Cardiac septum (tissue), 1 donor: ENCODE data around the gene LY6G5C. TPM values are rescaled to one million over a fixed set of nuclear protein-coding genes. Genes with fewer than 3 reads are reported as not detected.
"Not testable (repeated sequence)": the region's sequence is repeated elsewhere in the genome, so short reads cannot be mapped to it uniquely, and the experiment has no call there.

Experiments used
- DNase-seq: peaks from one replicate; pipeline ENCODE4 v3.0.0-alpha.2; 2020; ENCODE audit warnings: low spot score
- intact Hi-C: fragments of 100-400 bp; cut with DNase I; formaldehyde crosslinking; loops from one replicate; pipeline ENCODE4 v1.14.0; 2022
- total RNA-seq: library from RNA; stranded (reverse); fragmentation: NEBNext Ultra II Directional; extraction: Animal tissue kit (Norgen Biotek cat#: 25700); gene quantifications from one replicate; pipeline ENCODE4 v1.2.1, GENCODE V29; 2021
- donor health status: DM: no; HTN: no; CAD: no.

LY6G5C gene
- total RNA-seq, 1 donor from 2014 or later = 2.9 TPM

DNA sequence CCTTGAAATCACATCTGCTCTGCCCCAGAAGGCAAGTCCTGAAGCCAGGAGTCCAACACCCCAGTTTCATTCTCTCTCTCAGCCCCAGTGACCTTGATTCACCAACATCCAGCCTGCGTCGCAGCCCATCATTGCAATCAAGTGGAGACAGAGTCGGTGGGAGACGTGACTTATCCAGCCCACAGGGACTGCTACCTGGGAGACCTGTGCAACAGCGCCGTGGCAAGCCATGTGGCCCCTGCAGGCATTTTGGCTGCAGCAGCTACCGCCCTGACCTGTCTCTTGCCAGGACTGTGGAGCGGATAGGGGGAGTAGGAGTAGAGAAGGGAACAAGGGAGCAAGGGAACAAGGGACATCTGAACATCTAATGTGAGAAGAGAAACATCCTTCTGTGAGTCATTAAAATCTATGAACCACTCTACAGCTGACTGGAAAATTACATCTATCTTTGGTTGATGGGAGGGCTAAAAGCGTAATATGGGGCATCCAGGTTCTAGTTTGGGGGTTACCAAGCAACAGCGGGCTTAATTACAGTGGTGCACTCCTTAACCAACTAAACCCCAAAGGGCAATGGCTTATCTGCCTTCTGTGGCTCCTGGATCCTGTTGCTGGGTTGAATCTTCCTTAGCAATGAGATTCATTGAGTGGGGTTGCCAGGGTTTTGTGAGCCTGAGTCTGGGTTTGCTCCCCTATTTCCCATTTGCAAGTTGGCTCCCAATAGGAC, 36.8 kb upstream of the LY6G5C start:
- intact Hi-C loops = no loop called here
- no peak for DNase-seq

- DNase-seq = no peak
- intact Hi-C loops = no loop called here
Measured at GRCh38 chr6:31715022-31715958, 34.4 kb upstream of the LY6G5C start, which contains the start of gene LY6G6D. LY6G6D (plus strand) TSS chr6:31715348; CDS start chr6:31715356, 8 bp downstream.

DNA sequence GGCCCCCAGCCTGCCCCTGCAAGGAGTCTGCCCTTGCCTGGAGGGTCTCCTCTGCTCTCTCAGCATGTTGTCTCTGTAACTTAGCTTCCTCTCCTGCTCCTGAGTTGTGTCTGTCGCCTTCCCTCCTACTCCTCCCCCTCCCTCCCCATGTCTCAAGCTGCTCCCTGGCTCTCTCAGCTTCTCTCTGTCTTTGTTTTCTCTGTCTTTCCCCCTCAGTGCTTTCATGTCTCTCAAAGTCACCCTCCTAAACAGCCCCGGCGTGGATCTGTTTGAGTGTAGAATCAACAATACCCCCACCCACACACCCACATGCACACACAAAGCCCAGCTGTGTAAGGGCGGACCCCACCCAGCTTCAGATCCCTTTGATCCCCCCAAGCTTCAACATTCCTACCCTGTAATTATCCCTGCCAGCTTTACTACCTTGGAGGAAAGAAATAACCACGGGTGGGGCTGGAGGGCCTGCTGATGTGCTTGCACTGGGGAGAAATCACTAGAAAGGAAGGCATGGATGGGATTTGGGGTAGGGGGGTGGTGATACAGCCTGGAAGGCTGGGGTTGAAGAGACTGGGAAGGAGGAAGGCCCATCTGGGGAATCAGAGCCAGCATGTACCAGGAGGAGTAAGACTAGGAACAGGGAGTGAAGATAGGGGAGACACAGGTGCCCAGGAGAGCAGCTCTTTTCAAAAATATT, 33.3 kb upstream of the LY6G5C start:
- DNase-seq = no peak
- intact Hi-C loops = no loop called here

DNA sequence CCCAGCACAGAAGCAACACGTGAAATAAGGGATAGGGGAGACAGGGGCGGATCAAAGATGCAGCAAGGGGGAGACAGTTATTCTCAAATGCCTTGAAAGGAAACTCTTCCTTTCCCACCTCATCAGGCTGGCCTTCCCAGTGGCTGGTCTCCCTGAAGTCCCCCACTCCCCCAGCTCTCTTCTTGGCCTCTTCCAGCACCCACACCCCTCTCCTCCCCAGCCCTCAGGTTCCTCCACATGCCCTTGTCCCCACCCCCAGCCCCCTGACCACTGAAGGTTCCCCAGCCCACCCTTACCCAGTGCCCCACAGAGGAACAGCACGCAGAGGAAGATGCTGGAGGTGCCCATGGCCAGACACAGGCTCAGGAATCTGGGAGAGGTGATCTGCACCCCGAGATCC, 32.6 kb upstream of the LY6G5C start:
- DNase-seq = no peak

DNA sequence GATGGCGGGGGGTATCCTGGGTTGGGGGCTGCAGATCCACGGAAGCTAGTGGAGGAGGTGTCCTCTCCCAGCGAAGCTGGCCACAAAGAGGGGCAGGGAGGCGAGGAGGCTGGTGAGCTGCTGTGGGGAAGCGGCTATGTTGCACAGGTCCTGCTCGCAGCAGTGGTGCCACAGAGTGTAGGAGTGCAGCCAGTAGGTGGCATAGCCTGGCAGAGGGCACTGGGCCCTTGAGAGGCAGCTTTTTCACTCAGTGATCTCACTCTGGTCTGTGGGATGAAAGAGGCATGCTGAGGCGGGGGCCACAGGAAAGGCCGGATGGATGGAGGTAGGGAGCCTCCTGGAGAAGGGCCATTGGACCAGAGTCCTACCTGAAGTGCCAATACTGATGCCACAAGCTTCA, 31.4 kb upstream of the LY6G5C start:
- intact Hi-C loops = no loop called here
- DNase-seq = no peak

More for the DNA sequence above, 32.6 kb upstream of the LY6G5C start:
- intact Hi-C loops = no loop called here

DNA sequence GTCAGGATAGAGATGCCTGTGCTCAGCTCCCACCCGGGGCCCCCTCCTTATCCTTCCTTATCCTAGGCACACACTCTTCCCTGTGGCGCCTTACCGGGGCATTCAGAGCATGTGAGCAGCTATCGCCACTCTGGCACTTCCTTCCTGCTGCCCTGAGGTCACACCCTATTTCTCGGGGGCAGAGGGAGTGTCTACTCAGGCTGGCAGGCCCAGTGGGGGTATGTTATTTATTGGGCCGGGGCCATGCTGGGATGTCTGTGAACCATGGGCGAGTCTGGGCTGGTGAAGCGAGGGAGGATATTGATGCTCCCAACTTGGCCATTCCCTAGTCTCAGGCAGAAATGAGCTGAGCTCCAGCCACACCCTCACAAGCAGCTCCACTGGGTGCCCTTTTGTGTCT, 30.4 kb upstream of the LY6G5C start:
- intact Hi-C loops = no loop called here
- no peak for DNase-seq

GRCh38 chr6:31710523-31711219, 29.8 kb upstream of the LY6G5C start:
- intact Hi-C loops = no loop called here
- no peak for DNase-seq

DNA sequence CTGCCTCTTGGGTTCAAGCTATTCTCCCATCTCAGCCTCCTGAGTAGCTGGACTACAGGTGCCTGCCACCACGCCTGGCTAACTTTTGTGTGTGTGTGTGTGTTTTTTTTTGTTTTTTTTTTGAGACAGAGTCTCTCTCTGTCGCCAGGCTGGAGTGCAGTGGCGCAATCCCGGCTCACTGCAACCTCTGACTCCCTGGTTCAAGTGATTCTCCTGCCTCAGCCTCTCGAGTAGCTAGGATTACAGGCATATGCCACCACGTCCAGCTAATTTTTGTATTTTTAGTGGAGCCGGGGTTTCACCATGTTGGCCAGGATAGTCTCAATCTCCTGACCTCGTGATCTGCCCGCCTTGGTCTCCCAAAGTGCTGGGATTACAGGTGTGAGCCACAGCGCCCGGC, 28.3 kb upstream of the LY6G5C start:
- DNase-seq, intact Hi-C loops: not testable (repeated sequence)

DNA sequence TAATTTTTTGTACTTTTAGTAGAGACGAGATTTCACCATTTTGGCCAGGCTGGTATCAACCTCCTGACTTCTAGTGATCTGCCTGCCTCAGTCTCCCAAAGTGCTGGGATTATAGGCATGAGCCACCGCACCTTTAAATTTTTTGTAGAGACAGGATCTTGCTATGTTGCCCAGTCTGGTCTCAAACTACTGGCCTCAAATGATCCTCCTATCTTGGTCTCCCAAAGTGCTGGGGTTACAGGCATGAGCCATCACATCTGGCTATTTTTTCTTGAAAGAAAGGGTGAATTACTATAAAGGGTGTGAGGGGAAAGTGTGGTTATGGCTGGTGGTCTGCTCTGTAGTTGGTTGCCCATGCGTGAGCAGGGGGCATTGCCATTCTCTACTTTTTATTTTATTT, 27.4 kb upstream of the LY6G5C start:
- intact Hi-C loops = no loop called here
- DNase-seq = no peak

DNA sequence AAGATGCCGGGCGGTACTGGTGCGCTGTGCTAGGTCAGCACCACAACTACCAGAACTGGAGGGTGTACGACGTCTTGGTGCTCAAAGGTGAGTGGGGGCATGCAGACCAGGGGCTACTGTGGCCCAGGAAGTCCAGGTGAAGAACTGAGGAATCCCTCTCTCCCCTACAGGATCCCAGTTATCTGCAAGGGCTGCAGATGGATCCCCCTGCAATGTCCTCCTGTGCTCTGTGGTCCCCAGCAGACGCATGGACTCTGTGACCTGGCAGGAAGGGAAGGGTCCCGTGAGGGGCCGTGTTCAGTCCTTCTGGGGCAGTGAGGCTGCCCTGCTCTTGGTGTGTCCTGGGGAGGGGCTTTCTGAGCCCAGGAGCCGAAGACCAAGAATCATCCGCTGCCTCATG, 26.8 kb upstream of the LY6G5C start:
- intact Hi-C loops = no loop called here

GRCh38 chr6:31706599-31706998, 25.7 kb upstream of the LY6G5C start, which contains the start of gene LY6G6F:
LY6G6F (plus strand) TSS chr6:31706866; CDS start chr6:31706907, 41 bp downstream.
- no peak for DNase-seq
- intact Hi-C loops = no loop called here

More for the DNA sequence above, 26.8 kb upstream of the LY6G5C start:
- no peak for DNase-seq

DNA sequence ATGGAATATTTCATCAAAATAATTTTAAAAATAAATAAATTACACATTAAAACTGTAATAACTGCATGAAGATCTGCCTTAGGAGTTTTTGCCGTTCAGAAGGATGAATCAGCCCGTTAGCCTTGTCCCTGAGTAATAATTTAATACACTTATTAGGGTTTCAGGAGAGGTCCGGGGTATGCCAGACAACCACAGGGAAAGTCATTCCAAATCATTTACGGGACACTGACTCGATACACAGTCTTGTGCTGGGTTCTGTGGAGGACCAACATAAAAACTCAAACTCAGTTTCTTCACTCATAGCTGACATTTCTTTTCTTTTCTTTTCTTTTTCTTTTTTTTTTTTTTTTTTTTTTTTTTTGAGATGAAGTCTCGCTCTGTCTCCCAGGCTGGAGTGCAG, 25.1 kb upstream of the LY6G5C start:
- DNase-seq = no peak
- intact Hi-C loops = no loop called here

DNA sequence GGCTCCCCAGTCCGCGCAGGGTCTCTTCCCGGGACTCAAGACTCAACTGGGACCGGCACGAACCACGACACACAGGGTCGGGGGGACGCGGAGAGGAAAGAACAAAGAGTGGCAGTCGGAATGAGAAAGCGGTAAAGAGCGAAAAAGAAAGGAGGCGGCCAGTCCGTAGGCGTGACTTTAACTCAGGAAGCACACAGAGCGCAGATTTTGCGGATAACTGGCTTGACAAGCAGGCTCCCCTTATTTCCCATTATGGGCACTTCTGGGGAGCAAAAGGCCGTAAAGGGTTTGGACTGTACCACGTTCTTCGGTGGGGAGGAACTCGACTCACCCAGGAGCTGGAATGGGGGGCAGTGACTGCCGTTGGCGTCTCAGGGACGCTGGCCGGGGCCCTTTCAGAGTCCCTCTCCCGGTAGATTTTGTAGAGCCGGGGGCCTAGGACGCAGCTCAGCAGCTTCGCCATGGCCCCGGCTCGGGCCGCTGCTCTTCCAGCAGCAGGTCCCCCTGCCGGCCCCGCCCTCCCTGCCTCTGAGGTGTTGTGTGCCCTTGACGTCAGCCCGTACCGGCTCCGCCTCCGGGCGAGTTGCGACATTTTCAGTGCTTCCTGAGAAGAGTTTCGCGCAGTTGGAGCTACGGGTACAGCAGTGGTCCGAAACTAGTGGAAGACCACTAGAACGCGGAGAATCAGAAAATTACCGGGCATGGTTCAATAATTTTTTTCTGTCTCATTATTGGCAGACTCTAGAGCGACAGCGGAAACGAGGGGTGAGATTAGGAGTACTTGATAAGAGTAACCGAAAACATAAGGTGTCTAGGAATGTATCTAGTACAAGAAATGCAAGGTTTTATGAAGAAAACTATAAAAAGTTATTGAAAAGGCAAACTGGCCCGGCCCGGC, 22.2 kb upstream of the LY6G5C start, which contains the start of gene ABHD16A:
TSS of gene ABHD16A (minus strand) at position 506 of the 898 bp plus-strand sequence. CDS start at position 463, 43 bp downstream.
- intact Hi-C loops = loop anchor here (2.0 kb wide), 1 partner anchor 26 kb away; the partner anchor contains the start of gene DDAH2
- DNase-seq = peak; percentile 100

GRCh38 chr6:31702405-31702818, 21.5 kb upstream of the LY6G5C start:
- intact Hi-C loops = loop anchor here (2.0 kb wide), 1 partner anchor 26 kb away; the partner anchor contains the start of gene DDAH2
- DNase-seq = no peak

DNA sequence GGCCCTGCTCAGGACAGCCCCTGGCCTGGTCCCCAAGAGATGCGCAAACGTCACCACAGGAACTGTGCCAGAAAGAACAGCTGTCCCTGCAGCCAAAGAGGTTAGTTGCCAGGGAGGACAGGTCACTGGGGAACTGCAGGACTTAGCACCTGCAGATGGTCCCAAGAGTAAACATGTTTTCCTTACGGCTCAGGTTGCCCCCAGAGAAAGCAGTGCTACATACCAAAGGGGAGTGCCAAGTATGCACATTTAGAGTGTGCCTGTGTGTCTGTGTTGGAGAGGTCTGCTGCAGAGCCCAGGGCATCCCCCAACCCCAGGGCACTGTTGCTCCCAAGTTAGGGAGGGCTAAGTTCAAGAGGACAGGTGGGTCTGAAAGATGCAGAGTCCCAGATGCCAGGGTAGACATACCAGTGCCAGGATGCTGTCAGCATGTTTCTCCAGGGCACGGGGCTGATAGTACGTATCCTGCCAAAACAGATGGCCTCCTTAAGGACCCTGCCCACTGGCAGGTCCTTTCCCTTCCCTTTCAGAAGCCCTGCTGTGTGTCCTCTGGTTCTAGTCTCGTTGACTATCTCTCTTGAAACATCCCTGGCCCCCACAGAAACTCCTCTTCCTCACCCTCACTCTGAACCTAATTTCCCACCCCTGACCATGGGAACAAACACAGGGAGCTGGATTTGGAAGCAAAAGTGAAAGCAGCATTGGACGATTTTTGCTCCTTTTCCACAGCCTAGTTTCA, 21.0 kb upstream of the LY6G5C start:
- DNase-seq = no peak
- intact Hi-C loops = loop anchor here (2.0 kb wide), 1 partner anchor 27 kb away; the partner anchor contains the start of gene DDAH2

GRCh38 chr6:31700740-31701401, 20.0 kb upstream of the LY6G5C start:
- DNase-seq = no peak
- intact Hi-C loops = no loop called here

DNA sequence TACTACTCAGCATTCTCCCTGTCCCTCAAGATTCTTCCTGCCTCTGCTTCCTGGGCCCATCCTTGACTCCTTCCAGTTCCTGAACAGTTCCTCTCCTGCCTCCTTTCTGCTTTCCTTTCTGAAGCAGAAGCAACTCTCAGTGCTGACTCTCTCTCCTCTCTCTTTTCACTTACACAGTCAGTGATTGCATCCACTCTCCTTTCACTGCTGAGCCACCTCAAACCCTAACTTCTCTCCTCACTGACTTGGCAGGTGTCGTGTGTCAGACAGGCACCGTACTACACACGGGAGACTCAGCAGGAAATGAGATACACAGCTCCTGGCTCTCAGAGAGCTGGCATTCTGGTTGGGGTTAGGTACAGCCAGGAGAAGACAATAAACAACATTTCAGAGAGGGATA, 16.7 kb upstream of the LY6G5C start:
- DNase-seq = no peak
- intact Hi-C loops = no loop called here
